Measurements from ENCODE around the gene NOTUM.

- TF ChIP-seq CTCF (IDR thresholded peaks at IDR 0.05; ENCODE audit: insufficient read depth, low read depth, low read length) (no peak), EZH2 (IDR thresholded peaks at IDR 0.05; ENCODE audit: insufficient read depth, low read length) (no peak)
Observed at GRCh38 chr17:82007495-82008257, 46.7 kb upstream of the NOTUM start.
